HepG2 (cell line): ENCODE results near the gene ARHGAP45. TPM values are rescaled to one million over a fixed set of nuclear protein-coding genes. Genes with fewer than 3 reads are reported as not detected.

Source experiments
- ARID4A ChIP-seq: sonication (generic); formaldehyde crosslinking; IDR thresholded peaks from 2 replicates; pipeline ENCODE4 v1.5.0; 2020; ENCODE audit warnings: mild to moderate bottlenecking, missing genetic modification reagents, borderline replicate concordance
- ATRX ChIP-seq: sonication (generic); formaldehyde crosslinking; IDR thresholded peaks from 2 replicates; pipeline ENCODE4 v1.4.0; 2020; ENCODE audit warnings: missing genetic modification reagents, borderline replicate concordance
- EEA1 ChIP-seq: sonication (generic); formaldehyde crosslinking; IDR thresholded peaks from 2 replicates; pipeline ENCODE4 v1.5.1; 2020; ENCODE audit warnings: mild to moderate bottlenecking, missing genetic modification reagents, borderline replicate concordance
- ETS1 ChIP-seq: sonication (generic); formaldehyde crosslinking; IDR thresholded peaks from 2 replicates; pipeline ENCODE4 v1.4.0; 2020; ENCODE audit warnings: missing genetic modification reagents
- FLYWCH1 ChIP-seq: sonication (generic); formaldehyde crosslinking; IDR thresholded peaks from 2 replicates; pipeline ENCODE4 v1.8.1; 2023; ENCODE audit warnings: mild to moderate bottlenecking, missing genetic modification reagents
- IRF2 ChIP-seq: IDR thresholded peaks from 2 replicates; pipeline ENCODE4 v1.6.1; 2018; ENCODE audit warnings: missing genetic modification reagents, missing compliant biosample characterization
- MXI1 ChIP-seq: IDR thresholded peaks from 3 replicates; pipeline ENCODE4 v1.6.1; 2012; ENCODE audit warnings: low read depth, low read length, inconsistent platforms, borderline replicate concordance
- NCOA2 ChIP-seq: sonication (generic); formaldehyde crosslinking; IDR thresholded peaks from 2 replicates; pipeline ENCODE4 v1.8.0; 2022; ENCODE audit warnings: inconsistent platforms
- PHF21A ChIP-seq: sonication (generic); formaldehyde crosslinking; IDR thresholded peaks from 2 replicates; pipeline ENCODE4 v1.5.0; 2020; ENCODE audit warnings: mild to moderate bottlenecking, missing genetic modification reagents
- POLR2A ChIP-seq, 2 experiments: IDR thresholded peaks; 2 replicates each; pipeline ENCODE4 v1.6.1; 2011; ENCODE audit warnings: low read depth in 2 of 2, low read length in 2 of 2, mild to moderate bottlenecking in 1 of 2, moderate library complexity in 1 of 2; ENCODE audit not compliant: insufficient read depth in 1 of 2
- RAD51 ChIP-seq: fragments of 450-650 bp; IDR thresholded peaks from 2 replicates; pipeline ENCODE4 v1.6.1; 2016; ENCODE audit warnings: borderline replicate concordance
- SPEN ChIP-seq: sonication (generic); formaldehyde crosslinking; IDR thresholded peaks from 2 replicates; pipeline ENCODE4 v1.5.1; 2020; ENCODE audit warnings: low read depth, mild to moderate bottlenecking, missing genetic modification reagents
- STAG1 ChIP-seq: sonication (generic); formaldehyde crosslinking; IDR thresholded peaks from 2 replicates; pipeline ENCODE4 v1.4.0; 2020; ENCODE audit warnings: missing genetic modification reagents
- TEAD3 ChIP-seq: optimal IDR thresholded peaks from 2 replicates; pipeline ENCODE3; 2016; ENCODE audit warnings: borderline replicate concordance
- TFDP1 ChIP-seq: IDR thresholded peaks from 2 replicates; pipeline ENCODE4 v1.6.1; 2016; ENCODE audit warnings: missing compliant biosample characterization, missing genetic modification reagents, borderline replicate concordance
- ZBTB1 ChIP-seq: sonication (generic); formaldehyde crosslinking; IDR thresholded peaks from 2 replicates; pipeline ENCODE4 v1.4.0; 2020; ENCODE audit warnings: missing genetic modification reagents, borderline replicate concordance
- ZBTB33 ChIP-seq: sonication (generic); formaldehyde crosslinking; IDR thresholded peaks from 2 replicates; pipeline ENCODE4 v1.4.0; 2020; ENCODE audit warnings: missing genetic modification reagents
- ZNF775 ChIP-seq: sonication (generic); formaldehyde crosslinking; IDR thresholded peaks from 2 replicates; pipeline ENCODE4 v1.4.0; 2020; ENCODE audit warnings: missing genetic modification reagents, mild to moderate bottlenecking, moderate library complexity, borderline replicate concordance
- ZNF788 ChIP-seq: sonication (generic); formaldehyde crosslinking; IDR thresholded peaks from 2 replicates; pipeline ENCODE4 v1.5.0; 2020; ENCODE audit warnings: mild to moderate bottlenecking, missing genetic modification reagents, borderline replicate concordance
- polyA plus RNA-seq, 8 experiments: library from polyadenylated mRNA; depleted of rRNA in 3 of 8; stranded (reverse) in 7 of 8; unstranded in 1 of 8; fragments of >200 nt; fragmentation: Illumina TruSeq in 4 of 8; extraction: Trizol in 4 of 8; gene quantifications; 2 replicates each; pipeline versions ENCODE4 v1.2.1 to v1.2.3, GENCODE V29; 2011 to 2016; ENCODE audit warnings: low read depth in 4 of 8, missing spikeins in 1 of 8, mixed read lengths in 1 of 8; ENCODE audit not compliant: insufficient read depth in 1 of 8
- total RNA-seq, 5 experiments: library from RNA; depleted of rRNA; stranded (reverse); fragments of >200 nt; fragmentation: Illumina TruSeq; extraction: Trizol; gene quantifications; 2 replicates each; pipeline ENCODE4 v1.2.3, GENCODE V29; 2016; ENCODE audit warnings: low read depth in 1 of 5

Gene ARHGAP45
- total and polyA plus RNA-seq, 2 of the 13 experiments (the other 11 are each of a cell fraction or from before 2014, with no cell fraction given): 0.84 to 32.0 TPM

GRCh38 chr19:1025960-1026782, 40.8 kb upstream of the ARHGAP45 start, which contains the start of gene CNN2 (continued):
- no peak for TF ChIP-seq ZBTB33 (CRISPR knock-in tag)
- TF ChIP-seq TEAD3 (CRISPR knock-in tag): peak; percentile 59
- no peak for TF ChIP-seq STAG1 (CRISPR knock-in tag)
- TF ChIP-seq POLR2A (IDR thresholded peaks at IDR 0.05; ENCODE audit: insufficient read depth in 1 of 2, low read depth in 2 of 2, low read length in 2 of 2): peak; percentile 50 to 55; a peak in 3 of 4 replicates
- peak; percentile 45; the same call in 1 of the 3 replicates for TF ChIP-seq MXI1
- TF ChIP-seq PHF21A (CRISPR knock-in tag): peak; percentile 68; the same call in 1 of the 2 replicates
- 0 out of 2 replicates have a peak, but pooled peaks have one; percentile 48 for TF ChIP-seq EEA1
- peak; percentile 29; the same call in 1 of the 2 replicates for TF ChIP-seq NCOA2 (CRISPR knock-in tag)
- no peak for TF ChIP-seq FLYWCH1 (CRISPR knock-in tag)
- TF ChIP-seq TFDP1 (CRISPR knock-in tag): peak; percentile 46; the same call in 1 of the 2 replicates
- no peak for TF ChIP-seq ATRX (CRISPR knock-in tag)
- TF ChIP-seq ZNF775 (CRISPR knock-in tag): no peak
- no peak for TF ChIP-seq IRF2
- TF ChIP-seq ZBTB1 (CRISPR knock-in tag): no peak
- no peak for TF ChIP-seq RAD51
- TF ChIP-seq ARID4A (CRISPR knock-in tag): peak; percentile 49; the same call in 1 of the 2 replicates
- TF ChIP-seq ZNF788: peak; percentile 26; the same call in 1 of the 2 replicates
- TF ChIP-seq ETS1 (CRISPR knock-in tag): 0 out of 2 replicates have a peak, but pooled peaks have one; percentile 69
- peak; percentile 50; the same call in 1 of the 2 replicates for TF ChIP-seq SPEN (CRISPR knock-in tag)
